ENCODE results near the gene GNAQ.

DNA sequence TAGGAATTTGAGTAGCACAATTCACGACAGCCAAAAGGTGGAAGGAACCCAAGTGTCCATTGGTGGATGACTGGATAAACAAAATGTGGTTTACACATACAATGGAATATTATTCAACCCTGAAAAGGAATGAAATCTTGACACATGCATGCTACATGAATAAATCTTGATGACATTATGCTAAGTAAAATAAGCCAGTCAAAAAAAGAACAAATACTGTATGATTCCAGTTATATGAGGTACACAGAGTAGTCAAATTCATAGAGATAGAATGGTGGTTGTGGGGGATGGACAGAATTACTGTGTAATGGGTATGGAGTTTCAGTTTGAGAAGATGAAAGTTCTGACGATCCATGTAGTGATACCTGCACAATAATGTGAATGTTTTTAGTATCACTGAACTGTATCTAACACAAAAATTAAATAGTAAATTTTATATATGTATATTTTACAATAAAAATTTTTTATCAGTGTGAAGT, 265.8 kb downstream of the GNAQ start:
- TF ChIP-seq, protein P1, sequence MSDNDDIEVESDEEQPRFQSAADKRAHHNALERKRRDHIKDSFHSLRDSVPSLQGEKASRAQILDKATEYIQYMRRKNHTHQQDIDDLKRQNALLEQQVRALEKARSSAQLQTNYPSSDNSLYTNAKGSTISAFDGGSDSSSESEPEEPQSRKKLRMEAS (IDR thresholded peaks at IDR 0.05): no peak
- no peak for TF ChIP-seq EP300 (IDR thresholded peaks at IDR 0.05; ENCODE audit: borderline replicate concordance)
- TF ChIP-seq REST (IDR thresholded peaks at IDR 0.05; ENCODE audit: low read depth): no peak
- no peak for TF ChIP-seq TAF1 (IDR thresholded peaks at IDR 0.05; ENCODE audit: low read depth)
- no peak for TF ChIP-seq CREB1 (IDR thresholded peaks at IDR 0.05; ENCODE audit: low read depth)
- no peak for TF ChIP-seq NFIC (IDR thresholded peaks at IDR 0.05)

Measured in Ishikawa (cell line).